ELF-1 (cell line): Measurements from ENCODE around the gene KLK15.

Source experiments
- DNase-seq: peaks from one replicate; pipeline ENCODE4 v3.0.0-alpha.2; 2016; ENCODE audit warnings: low read depth, low spot score

Gene KLK15

GRCh38 chr19:50777261-50777660, 56.1 kb downstream of the KLK15 start:
- no peak for DNase-seq

- no peak for DNase-seq
Observed at GRCh38 chr19:50776131-50776530, 57.2 kb downstream of the KLK15 start.
